Occipital lobe (tissue), 2 donors: Measurements from ENCODE around the gene GRIK1. TPM values are rescaled to one million over a fixed set of nuclear protein-coding genes. Genes with fewer than 3 reads are reported as not detected.

ENCODE experiments used
- DNase-seq: peaks from one replicate; lab custom pipeline; 2025; lab: John Stamatoyannopoulos, UW
- total RNA-seq: library from RNA; depleted of rRNA; stranded (reverse); fragments of >200 nt; gene quantifications from one replicate; pipeline ENCODE4 v1.2.3, GENCODE V29; 2014

GRIK1 gene
- total RNA-seq, 1 donor from 2014 or later: 7.5 TPM

DNA sequence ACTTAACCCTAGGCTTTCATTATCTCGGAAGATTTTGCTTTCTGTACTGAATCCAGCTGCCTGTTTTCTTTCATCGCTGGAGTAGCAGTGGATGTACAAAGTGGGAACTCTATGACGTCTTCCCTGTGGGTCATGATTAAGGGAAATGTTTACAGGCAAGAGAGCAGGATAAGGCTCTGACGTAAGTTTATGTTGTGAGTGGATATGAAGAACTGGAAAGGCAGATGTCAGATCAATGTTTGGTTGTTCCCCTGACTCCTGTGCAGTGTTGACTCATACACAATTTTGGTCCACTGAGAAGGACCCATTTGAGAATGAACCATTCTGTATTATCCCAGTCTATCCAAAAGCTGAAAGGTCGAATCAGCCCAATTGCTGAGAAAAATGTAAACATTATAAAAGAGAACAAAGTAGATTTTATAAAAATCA is 292.4 kb downstream of the GRIK1 start:
- DNase-seq: no peak

GRCh38 chr21:29645666-29646553 is 293.9 kb downstream of the GRIK1 start:
- no peak for DNase-seq

GRCh38 chr21:29643289-29643688 is 296.5 kb downstream of the GRIK1 start:
- no peak for DNase-seq

DNA sequence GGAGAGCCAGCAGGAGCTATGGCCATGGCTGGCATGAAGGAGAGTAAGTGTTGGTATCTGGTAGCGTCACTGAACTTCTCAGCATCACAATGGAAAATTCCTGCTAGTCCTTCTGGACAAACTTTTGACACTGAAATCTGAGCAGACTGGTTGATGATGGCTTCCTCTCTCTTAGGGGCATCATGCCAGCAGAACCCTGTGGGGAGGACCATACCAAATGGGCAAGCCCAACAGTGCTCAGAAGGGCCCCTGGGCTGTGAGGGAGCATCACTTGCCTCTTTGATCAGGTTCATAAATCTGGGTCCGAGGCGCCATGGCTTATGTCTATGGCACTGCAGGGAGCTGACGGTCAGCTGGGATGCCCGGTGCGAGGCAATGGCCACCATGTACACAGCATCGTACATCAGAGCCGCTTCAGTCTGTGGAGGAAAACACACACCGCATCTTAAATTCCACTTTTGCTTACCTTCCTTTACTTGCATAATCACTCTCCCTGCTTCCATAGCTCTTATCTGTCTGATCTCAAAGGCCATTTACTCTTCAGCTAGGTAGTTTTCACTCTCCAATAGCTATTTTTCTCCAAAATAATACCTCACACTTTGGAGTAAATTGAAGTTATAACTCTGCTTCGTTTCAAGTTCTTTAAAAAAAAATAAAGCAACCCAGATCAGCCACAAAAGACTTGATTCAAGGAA is 297.1 kb downstream of the GRIK1 start:
- DNase-seq: no peak

- no peak for DNase-seq
These were observed 297.9 kb downstream of the GRIK1 start for GRCh38 chr21:29641635-29642550.

DNA sequence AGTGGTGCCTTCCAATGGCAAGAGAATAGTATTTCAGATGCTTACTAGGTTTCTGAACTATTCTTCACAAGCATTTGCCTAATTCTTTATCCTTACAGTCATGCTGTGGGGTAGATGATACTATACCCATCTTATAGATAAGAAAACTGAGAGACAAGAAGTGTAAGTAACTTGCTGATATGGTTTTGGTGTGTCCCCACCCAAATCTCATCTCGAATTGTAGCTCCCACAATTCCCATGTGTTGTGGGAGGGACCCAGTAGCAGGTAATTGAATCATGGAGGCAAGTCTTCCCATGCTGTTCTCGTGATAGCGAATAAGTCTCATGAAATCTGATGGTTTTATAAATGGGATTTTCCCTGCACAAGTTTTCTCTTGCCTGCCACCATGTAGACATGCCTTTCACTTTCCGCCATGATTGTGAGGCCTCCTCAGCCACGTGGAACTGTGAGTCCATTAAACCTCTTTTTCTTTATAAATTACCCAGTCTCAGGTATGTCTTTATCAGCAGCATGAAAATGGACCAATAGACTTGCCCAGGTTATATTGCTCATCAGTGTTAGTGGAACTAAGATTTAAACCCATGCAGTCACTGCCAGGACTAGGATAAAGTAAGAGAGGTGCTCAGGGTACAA is 298.7 kb downstream of the GRIK1 start:
- DNase-seq: no peak

GRCh38 chr21:29640080-29640508 is 299.7 kb downstream of the GRIK1 start:
- DNase-seq: no peak

GRCh38 chr21:29639366-29640079 is 300.3 kb downstream of the GRIK1 start:
- DNase-seq: no peak

- no peak for DNase-seq
These were observed 301.0 kb downstream of the GRIK1 start for GRCh38 chr21:29638761-29639327.

- no peak for DNase-seq
These were observed 301.7 kb downstream of the GRIK1 start for GRCh38 chr21:29638138-29638537.

DNA sequence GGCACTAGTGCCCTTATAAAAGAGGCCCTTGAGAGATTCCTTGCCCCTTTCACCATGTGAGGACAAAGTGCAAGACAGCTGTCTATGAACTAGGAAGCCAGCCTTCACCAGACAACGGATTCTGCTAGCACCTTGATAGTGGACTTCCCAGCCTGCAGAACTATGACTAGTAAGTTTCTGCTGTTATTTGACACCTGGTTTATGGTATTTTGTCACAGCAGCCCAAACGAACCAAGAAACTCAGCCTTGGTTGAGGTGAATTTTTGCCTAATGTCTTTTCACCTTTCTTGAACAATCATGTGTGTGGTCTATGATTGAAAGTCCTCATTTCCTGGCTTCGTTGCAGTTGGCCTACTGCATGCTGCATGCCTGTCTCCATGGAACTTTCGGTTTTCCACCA is 302.2 kb downstream of the GRIK1 start:
- no peak for DNase-seq

DNA sequence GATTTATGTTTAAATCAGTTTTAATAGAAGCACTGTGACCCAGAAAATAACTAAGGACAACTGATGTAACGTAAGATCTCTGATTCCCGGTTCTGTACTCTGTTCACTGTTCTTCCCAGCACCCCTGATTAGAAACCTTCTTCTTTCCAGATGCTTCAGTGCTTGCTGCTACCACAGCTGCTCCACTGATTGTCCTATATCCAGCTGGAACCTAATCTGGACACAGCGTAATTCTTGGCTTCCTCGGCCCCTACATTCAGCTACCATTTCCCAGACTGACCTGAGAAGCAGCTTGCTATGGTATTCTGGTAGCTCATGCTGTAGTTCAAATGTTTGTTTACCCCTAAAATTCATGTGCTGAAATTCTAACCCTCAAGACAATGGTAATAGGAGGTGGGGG is 302.7 kb downstream of the GRIK1 start:
- no peak for DNase-seq

GRCh38 chr21:29634418-29634817 is 305.4 kb downstream of the GRIK1 start:
- DNase-seq: no peak

DNA sequence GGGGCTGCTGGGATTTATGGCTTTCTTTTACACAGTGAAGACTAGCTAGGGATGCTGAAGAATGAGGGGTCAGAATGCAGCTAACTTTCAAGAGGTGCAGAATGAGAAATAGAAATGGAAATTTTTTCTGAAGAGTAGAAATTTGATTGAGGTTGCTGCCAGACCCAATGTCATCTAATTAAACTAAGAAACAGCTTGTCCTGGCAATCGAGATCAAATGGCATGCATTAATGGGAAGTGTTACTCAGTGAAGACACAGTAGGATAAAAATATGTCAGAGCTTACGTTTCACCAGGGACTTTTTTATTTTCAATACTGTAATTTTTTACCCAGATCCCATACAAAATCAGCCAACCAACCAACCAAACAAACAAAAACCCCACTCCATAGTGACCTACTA is 306.0 kb downstream of the GRIK1 start:
- no peak for DNase-seq

DNA sequence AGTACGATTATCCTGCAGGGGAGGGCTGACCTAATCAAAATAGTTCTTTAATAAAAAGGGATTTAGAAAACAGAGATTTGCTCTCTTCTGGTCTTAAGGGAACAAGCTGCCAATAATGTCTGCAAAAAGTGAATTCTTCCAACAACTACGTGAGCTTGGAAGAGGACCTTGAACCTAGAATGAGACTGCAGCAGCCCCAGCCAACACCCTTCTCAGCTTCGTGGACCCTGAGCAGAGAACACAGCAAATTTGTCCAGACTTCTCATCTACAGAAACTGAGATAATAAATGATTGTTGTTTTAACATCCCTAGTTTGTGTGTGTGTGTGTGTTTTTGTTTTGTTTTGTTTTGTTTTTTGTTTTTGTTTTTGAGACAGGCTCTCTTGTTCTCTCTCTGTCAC is 309.4 kb downstream of the GRIK1 start:
- no peak for DNase-seq

DNA sequence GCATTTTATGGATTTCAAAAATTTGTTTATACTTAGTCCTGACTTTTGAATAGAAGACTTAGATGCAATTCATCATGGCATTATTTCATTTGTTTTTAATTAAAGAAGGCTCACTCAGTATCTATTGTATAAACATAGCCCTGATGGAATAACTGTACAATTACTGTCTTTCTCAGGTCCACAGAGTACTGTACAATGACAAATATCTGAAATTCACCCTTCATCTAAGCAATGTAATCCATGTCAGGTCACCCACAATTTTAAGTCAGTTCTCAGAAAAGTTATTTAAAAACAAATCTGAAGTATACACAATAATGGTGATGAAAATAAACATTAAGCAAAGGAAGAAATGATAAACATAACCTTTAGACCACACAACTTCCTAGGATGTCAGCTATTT is 311.9 kb downstream of the GRIK1 start:
- no peak for DNase-seq

DNA sequence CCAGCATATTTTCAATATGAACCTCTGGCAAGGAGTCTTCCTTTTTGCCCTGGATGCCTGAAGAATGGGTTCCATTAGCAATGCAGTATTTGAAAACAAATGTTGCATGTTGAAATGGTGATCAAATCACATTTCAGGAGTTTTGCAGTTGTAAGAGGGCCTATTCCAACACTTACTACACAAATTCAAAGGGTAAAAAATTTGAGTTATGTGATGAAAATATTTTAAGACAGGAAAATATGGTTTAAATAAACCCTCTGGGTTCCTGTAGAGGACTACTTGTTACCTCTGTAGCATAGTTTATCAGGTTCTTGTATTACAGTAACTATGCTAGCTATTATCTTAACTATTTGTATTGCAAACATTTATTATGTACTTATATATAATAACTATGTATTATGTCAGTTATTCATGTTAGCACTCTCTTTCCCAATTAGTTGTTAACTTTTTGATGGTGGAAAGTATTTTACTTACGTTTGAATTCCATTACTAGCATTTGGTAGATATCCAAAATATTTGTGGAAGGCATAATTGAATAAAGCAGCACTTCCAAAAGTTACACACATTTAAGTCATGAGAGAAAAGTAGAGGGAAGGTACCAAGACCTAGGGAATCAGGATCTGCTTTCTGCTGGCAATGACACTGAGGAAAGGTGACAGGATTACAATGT is 312.9 kb downstream of the GRIK1 start:
- DNase-seq: no peak

DNA sequence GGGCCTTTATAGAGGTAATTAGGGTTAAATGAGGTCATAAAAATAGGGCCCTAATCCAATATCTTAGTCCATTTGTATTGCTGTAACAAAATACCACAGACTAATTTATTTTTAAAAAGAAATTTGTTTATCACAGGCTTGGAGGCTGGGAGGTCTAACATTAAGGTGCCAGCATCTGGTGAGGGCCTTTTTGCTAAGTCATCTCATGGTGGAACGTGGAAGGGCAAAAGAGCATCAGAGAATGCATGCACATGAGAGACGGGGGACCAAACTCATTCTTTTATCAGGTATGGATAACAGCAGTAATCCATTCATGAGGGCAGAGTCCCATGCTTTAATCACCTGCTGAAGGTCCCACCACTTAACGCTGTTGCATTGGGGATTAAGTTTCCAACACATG is 313.8 kb downstream of the GRIK1 start:
- DNase-seq: no peak

GRCh38 chr21:29624776-29625175 is 315.0 kb downstream of the GRIK1 start:
- no peak for DNase-seq

DNA sequence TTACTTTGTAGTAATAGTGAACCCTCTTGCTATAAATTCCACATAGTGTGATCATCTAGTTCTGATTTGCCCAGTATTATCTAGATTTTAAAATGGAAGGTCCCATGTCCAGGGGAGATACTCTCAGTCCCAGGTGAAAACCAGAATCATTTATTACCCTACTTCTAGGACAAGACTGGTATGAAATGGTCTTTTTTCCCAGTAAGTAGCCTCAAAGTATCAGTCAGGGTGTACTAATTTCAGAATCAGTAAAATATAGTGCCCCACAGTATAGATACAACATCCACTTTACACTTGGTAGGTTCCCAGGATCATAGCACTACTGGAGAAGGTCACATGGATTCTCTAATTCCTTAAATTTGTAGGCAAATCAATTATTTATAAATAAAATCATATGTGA is 318.3 kb downstream of the GRIK1 start:
- DNase-seq: no peak
